NCI-H1092 (cell line): ENCODE data around the gene SPATS1.
"Not testable (repeated sequence)": the region's sequence is repeated elsewhere in the genome, so short reads cannot be mapped to it uniquely, and the experiment has no call there.

Experiments
- DNase-seq: peaks from one replicate; lab custom pipeline; 2025; lab: John Stamatoyannopoulos, UW

Gene SPATS1

DNA sequence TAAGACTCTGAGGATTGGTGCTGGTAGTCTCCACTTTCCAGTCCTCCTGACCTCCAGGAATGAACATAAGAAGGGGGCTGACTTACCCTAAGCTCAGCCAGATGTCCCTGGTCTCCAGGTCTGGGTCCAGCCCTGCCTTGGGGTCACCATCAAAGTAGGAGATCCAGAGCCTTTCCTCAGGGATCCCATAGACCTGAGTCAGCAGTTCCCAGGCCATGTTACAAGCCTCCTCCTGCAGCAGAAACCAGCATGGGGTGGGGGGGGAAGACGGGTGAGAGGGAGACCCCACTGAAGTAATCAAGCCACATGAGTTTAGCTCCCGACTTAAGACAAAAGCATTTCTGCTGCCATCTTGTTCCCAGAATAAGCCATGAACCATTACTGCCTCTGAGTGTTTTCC, 31.1 kb upstream of the SPATS1 start:
- DNase-seq, result no peak

DNA sequence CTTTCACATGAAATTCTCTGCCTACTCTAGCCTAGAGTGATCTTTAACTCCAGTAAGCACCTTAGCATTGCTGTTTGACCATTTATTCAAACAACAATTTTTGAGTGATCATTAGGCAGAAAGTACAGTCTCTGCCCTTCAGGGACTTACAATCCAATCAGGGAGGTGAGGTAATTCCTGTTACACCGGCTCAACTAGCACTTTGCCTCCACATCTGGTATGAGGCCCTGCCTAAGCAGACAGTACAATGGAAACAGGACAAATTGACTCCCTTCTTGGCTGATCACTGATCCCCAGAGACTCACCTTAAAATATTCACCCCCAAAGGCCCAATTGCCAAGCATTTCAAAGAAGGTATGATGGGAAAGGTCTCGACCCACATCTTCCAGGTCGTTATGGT, 30.7 kb upstream of the SPATS1 start:
- DNase-seq, result no peak

DNA sequence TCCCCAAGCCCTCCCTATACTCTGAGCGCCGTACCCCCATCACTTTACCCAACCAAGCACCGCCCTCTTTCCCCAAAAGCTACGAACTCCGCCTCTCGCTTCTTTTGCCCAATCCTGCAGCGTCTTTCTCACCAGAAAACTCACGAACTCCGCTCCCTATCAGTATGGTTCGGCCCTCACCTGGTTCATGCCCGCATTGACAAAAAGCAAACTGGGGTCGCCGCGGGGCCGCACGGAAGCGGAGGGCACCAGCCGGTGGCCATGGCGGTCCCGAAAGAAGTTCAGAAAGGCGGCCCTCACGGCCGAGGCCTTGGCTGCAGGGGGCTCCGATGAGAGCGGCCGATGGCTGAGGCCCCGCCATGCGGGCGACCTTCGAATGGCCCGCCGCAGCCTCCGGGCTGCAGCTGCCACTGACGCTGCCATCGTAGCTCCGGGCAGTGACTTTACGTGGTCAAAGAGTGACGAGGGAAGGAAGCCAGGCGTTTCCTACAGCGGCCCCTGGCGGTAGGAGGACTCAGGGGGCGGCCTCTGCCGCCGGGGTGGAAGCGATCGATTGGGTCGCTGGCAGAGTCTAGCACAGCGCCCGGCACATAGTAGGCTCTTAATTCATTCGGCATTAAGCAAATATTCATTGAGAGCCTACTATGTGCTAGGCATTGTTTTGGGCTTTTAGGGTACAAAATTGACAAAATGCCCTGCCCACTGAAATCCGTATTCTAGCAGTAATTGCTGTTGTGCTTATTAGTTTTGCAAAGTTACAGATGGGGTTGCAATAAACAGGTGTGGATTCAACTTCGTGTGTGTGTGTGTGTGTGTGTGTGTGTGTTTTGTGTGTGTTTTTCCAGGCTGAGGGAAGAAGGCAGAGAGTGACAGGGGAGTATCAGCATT, 29.3 kb upstream of the SPATS1 start, which contains the start of gene AARS2:
AARS2 (minus strand) TSS at position 447 of the 888 bp plus-strand sequence; CDS start at position 423, 24 bp downstream.
- peak; percentile 90 for DNase-seq

DNA sequence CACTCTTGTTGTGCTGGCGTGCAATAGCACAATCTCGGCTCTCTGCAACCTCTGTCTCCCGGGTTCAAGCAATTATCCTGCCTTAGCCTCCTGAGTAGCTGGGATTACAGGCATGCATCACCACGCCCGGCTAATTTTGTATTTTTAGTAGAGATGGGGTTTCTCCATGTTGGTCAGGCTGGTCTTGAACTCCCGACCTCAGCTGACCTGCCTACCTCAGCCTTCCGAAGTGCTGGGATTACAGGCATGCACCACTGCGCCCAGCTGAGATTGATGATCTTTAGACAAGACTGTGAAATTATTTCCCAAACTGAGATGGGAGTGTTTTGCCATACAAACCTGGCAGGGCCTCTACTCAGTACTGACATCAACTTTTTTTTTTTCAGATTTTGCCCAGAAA, 27.8 kb upstream of the SPATS1 start:
- DNase-seq, result not testable (repeated sequence)

DNA sequence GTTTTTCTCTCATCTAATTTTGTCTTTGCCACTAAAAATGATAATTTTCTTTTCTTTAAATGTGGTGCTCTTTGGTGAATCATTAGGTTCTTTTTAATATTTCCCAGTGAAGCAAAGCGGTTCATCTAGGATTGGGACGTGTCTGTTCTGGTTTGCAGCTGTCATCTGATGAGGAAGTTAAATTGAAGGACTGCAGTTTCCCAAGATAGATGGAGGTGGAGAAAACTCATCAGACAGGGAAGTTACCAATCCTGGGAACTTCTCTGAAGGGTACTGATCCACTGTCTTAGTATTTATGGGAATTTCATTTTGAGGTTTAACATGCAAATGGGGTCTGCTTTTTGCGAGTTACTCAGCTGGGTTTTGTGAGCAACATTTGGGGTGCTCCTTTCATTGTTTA, 26.9 kb upstream of the SPATS1 start:
- no peak for DNase-seq

DNA sequence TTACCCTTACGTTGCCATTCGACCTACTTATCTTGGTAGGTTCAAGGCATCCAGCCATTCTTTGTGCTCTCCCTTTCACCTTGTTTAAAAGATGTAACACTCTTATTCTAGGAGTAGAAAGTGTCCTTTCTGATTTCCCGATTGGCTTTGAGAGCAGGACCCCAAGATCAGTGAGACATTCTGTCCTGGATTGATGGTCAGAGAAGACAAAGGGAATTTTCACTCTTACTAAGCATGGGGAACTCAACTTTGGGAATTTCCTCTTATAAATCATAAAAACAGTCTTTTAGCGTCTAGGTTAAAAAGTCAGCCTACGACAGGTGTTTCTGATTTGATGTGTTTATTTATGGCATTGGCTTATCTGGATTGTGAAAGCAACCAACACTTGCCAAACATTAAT, 26.5 kb upstream of the SPATS1 start:
- no peak for DNase-seq

DNA sequence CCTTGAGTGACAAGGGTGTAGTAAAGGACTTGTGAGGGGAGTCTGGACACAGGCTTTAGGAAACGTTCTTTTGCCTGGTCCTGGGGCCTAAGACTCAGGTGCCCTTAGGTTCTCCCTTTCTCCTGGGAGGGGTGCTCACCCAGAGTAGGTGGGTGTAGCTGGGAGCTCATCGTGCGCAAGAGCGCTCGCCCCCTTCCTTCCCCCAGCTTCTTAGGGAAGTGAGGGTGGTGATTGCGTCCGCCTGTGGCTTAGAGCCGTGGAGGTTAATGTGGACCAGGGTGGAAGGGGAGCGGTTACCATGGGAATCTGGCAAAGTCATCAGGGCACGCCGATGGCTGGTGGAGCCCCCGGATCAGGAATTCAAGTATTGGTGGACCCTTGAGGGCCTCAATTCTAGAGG, 26.0 kb upstream of the SPATS1 start:
- no peak for DNase-seq

DNA sequence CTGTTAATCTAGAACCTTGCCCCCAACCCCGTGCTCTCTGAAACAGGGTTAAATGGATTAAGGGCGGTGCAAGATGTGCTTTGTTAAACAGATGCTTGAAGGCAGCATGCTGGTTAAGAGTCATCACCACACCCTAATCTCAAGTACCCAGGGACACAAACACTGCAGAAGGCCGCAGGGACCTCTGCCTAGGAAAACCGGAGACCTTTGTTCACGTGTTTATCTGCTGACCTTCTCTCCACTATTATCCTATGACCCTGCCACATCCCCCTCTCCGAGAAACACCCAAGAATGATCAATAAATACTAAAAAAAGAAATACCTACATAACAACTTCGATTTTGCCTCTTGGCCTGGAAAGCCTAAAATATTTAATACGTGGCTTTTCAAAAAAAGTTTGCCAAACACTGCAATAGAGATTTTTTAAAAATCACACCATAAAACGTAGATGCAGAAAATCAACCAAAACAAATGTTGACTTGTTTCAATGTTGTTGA, 25.3 kb upstream of the SPATS1 start:
- DNase-seq, result not testable (repeated sequence)

DNA sequence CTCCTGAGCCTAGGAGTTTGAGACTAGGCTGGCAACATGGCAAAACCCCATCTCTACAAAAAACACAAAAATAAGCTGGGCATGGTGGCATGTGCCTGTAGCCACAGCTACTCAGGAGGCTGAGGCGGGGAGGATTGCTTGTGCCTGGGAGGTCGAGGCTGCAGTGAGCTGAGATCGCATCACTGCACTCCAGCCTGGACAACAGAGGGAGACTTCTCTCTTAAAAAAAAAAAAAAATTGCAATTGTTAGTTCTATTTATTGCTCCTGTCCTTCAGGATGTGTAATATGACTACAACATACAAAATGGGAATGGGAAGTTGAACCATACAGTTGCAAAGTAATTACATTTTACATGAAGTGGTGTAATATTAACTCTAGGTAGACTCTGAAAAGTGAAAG, 21.2 kb upstream of the SPATS1 start:
- DNase-seq, result no peak

DNA sequence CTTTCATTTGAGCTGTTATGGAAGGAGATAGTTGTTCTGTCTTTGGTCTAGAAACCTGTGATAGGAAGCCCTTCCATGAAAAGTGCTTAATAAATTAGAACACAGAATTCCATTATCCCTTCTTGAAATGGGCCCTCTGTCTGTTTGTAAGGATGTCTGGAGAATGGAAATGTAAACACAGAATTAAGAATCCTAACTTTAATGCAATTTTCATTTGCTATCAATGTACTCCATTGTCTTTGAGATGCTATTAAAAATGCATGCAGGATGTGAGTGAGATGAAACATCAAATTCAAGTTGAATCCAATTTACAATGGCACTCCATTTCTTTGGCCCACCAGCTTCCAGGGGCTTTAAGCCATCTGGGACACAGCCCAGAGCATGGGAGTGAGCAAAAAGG, 15.4 kb upstream of the SPATS1 start:
- no peak for DNase-seq

DNA sequence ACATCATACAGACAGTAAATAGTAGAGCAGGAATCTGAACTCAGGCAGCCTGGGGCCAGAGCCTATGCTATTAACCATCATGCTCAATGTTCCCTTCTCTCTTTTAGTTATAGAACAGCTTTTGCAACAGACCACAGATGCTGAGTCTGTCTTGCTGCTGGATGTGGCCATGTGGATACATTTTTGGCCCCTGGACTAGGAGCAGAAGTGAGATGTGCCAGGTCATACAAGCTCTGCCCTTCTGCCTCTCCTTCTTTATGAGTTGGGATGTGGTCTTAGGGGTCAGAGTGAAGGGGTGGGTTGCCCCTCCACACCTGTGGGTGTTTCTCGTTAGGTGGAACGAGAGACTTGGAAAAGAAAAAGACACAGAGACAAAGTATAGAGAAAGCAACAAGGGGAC, 14.7 kb upstream of the SPATS1 start:
- DNase-seq, result no peak

DNA sequence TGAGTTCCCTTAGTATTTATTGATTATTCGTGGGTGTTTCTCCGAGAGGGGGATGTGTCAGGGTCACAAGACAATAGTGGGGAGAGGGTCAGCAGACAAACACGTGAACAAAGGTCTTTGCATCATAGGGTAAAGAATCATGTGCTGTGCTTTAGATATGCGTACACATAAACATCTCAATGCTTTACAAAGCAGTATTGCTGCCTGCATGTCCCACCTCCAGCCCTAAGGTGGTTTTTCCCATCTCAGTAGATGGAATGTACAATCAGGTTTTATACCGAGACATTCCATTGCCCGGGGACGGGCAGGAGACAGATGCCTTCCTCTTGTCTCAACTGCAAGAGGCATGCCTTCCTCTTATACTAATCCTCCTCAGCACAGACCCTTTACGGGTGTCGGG, 14.2 kb upstream of the SPATS1 start:
- DNase-seq, result not testable (repeated sequence)

DNA sequence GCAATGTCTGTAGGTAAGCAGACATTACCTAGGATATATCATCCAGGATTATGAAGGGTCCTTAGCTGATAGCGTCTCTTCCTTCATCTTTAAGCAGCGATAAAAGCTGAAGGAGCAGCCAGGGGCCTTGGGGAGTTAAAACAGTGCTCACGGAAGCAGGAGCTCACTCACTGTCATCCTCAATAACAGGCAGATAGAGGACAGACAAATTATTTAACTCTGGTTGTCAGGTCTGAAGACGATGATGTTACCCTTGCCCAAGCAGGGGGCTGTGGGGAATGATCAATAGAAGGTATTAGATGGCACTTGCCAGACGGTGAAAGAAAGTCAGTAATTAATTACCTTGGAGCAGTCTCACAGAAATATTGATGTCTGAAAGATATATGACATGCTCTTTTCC, 12.6 kb upstream of the SPATS1 start:
- no peak for DNase-seq

DNA sequence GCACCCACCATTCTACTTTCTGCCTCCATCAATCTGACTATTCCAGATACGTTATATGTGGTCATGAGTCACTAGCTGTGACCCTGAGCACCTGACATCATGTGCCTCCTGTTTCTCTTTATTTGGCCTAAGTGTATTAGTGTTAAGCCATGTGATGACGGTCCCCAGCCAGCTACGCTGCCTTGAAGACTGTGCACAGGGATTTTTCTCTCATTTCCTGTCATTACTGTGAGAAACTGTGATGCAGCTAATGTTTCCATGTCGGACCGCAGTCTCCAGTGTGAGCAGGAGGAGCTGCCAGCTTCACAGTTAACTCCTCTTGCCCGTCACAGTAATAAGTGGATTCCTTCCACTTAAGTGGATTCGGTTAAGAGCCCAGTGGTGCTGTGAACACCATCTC, 9.9 kb upstream of the SPATS1 start:
- DNase-seq, result no peak

DNA sequence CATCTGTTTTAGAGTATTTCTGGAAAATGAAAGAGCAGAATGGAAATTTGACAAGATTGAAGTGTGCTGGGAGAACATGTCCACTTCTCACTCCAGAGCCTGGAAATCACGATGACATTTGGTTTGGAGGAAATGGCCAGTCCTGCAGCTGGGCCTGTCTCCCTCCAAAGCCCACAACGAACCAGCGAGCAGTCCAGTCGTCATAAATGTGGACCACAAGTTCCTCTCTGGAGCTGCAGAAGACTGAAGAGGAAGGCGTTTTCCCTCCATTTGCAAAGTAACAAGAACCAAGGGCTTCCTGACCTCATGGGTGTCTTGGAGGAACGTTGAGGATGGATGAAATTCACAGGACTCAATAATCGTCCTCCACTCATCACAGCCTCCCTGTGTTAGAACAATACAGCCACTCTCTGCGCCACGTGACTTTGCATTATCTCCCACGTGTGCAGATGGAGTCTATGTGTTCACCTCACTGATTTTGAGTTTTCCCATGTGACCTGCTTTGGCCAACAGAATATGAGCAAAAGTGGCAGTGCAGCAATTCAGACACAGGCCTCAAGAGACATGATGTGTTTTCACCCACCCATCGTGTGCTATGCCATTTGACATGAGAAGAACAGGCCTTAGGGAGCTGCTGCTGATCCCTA, 9.1 kb upstream of the SPATS1 start:
- DNase-seq, result no peak

DNA sequence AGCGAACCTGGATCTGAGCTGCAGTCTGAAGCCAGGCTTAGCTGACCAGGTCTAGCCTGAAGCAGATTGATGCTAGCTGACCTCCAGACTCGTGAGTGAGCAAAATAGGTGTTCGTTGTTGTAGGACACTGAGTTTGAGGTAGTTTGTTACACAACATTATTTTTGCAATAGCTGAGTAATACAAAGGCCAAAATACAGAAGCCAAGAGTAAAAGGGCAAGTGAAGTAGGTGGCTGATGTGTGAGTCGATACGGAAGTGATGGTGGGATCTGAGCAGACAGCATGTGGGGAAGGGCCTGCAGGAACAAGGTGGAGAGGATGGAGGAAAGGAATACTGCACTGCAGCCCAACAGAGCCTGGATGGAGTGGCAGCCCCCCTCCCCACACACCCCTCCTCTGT, 8.5 kb upstream of the SPATS1 start:
- no peak for DNase-seq

DNA sequence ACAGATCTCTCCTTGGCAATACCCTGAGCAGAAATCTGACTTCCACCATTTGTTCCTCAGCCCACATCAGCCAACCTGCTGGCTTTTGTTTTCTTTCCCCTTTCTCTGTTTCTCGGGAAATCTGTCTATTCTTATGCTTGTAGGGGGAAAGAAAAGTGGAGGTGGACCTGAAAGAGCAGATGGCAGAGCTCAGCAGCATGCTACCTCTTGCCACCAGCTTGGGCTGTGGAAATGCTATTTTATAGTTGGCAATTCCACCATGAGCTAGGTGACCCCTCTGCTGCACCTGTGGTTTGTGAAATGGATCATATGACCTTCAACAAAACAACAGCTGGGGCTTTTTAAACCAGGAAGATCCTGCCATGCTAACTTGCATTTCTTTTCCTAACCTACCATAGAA, 6.8 kb upstream of the SPATS1 start:
- DNase-seq, result no peak

DNA sequence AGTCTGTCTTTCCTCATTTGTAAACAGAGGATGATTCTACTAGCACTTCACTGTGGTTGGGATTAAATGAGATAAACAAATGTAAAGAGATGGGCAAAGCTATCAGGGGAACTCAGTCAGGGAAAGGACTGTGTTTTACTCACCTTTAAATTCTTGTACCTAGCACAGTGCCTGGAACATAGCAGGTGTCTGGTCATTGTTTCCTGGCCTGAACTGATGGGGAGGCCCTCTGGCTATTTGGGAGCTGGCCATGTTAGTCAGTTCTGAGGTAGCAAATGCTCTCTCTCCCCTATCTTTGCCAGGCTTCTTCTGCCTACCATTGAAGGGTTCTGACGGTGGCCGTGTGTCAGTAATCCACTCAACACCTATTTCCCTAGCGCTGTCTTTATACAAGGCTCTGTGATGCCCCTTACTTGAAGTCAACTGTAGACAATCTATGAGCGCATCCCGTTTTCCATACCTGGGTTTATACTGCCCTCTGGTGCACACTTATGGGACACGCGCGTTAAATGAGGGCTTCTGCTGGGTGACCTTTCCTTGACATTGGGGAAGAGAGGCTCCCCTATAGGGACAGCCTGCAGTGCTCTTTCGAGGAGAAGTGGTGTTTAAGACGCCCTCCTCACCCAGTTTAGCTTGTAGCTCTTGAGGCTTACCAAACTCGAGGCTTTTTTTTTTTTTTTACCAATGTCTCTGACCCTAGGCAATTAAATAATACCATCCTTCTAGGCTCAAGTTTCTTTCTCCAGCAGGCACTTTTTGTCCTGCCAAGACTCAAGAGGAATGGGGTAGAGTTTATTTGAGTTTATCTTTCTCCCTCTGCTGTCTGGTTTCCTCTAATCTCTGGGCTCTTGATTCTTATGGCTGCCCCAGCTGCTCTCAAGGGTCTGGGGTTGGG, 4.0 kb upstream of the SPATS1 start:
- DNase-seq, result peak; percentile 61

DNA sequence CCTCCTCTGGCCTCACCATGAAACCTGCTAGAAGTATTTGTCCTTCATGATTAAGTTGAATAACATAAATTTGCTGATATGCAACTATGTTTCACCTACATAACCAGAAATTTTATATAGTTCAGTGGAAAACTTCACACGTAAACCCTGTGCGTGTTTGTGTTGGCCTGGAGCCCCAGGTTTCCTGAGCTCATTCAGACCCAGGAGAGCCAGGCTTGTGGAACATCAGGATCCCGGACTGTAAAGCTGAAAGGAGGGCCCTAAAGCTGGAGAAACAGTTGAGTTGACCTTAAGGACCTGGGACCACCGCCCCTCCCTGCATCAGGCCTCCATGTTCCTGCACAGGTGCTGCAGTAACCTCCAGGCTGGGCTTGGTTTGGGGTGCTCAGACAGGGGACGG, 3.1 kb upstream of the SPATS1 start:
- DNase-seq, result no peak

DNA sequence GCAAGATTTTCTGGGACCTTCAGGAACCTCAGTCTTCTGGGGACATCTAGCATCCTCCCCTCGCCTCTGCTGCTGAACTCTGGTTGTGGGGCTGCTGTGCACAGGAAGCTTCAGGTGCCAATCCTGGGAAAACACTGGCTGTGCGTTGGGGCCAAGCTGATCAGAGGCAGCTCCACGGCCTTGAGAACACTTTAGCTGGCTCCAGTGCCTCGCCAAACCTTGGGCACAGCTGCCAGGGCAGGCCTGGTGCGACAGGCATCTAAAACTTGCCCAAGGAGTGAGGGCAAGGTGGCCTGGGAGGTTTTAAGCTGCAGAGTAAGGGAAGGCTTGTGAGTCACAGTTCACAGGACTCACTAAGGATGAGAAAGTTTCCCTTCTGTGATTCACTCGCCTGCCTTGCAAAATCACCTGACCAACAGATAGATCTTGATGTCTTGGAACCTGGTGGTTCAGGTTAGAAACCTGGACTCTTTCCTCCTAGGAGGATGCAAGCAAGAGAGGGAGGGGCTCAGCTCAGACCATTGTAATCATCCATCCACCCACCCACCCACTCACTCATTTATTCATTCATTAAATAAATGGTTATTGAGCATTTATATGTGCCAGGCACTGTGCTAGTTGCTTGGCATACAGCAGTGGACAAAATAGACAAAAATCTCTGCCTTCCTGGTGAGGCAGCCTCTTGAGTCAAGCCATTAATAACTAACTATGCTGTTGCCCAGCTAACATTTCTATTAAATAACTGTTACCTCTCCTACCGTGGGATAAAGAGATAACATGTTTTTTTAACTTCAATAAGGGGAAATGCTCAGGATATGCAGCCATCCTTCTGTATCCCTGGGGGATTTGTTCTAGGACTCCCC, 2.5 kb upstream of the SPATS1 start:
- DNase-seq, result no peak
